Measurements from ENCODE around the gene MPZL2. TPM values are rescaled to one million over a fixed set of nuclear protein-coding genes. Genes with fewer than 3 reads are reported as not detected.

The MPZL2 gene
- total RNA-seq, 1 donor from 2014 or later, result 3.8 TPM

DNA sequence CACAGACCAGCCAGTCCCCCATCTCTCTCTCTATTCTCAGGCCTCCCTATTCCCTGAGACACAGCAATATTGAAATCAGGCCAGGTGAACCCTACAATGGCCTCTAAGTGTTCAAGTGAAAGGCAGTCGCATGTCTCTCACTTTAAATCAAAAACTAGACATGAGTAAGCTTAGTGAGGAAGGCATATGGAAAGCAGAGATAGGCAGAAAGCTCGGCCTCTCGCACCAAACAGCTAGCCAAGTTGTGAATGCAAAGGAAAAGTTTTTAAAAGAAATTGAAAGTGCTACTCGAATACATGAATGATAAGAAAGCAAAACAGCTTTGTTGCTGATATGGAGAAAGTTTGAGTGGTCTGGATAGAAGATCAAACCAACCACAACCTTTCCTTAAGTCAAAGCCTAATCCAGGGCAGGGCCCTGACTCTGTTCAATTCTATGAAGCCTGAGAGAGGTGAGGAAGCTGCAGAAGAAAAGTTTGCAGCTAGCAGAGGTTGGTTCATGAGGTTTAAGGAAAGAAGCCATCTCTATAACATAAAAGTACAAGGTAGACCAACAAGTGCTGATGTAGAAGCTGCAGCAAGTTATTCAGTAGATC is 19.8 kb upstream of the MPZL2 start:
- intact Hi-C loops (cut with micrococcal nuclease), result no loop called here

DNA sequence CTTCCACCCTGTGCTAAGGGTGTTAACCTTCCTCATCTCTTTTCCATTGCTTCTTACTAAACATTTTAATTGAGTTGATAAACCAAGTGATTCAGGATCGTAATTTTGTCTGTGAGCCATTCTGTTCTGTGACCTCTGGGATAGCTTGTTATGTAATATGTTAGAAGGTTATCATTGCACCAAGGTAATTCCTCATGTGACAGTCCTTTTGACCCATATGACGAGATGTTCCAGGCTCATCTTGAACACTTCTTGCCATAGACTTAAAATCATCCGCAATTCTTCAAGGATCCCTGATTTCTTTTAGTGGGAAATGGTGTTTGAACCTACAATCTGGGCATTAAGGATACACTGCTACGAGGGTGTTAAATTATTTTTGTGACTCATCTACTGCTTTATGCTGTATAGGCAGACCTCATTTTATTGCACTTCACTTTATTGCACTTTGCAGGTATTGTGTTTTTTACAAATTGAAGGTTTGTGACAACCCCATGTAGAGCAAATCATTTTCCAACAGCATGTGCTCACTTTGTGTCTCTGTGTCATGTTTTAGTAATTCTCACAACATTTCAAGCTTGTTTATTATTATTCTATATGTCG is 19.0 kb upstream of the MPZL2 start:
- intact Hi-C loops (cut with micrococcal nuclease), result no loop called here

DNA sequence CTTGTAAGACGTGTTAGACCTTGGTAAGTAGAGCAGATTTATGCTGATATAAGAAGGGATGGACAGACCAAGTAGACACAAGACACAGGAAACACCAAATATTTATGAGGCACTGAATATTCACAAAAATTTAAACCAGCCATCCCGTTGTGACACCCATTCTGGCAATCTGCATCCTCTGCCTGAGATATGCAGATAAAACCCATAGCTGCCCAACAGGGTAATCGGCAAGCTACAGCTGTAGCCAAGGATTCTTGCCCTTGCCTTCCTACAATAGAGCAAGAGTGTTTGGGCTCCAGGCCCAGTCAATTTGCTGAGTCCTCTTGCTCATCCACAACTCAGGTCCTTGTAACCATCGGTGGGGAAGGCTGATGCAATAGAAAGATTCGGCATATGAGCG is 18.5 kb upstream of the MPZL2 start:
- intact Hi-C loops (cut with micrococcal nuclease), result no loop called here

DNA sequence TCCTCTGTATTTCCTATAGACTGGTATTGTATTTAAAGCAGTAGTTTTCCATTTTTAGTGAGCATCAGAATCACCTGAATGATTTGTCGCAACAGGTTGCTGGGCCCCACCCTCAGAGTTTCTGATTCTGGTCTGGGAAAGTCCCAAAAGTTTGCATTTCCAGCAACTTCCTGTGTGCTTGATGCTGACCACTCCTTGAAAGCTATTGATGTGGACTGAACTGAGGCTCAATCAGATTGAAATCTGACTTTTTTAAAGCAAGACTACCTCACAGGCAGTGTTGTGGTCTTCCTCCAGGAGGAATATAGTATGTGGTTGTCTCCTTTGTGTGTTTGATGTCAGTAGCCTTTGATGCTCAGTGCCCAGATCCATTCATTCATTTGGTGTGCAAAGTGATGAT is 17.2 kb upstream of the MPZL2 start:
- intact Hi-C loops (cut with micrococcal nuclease), result no loop called here

DNA sequence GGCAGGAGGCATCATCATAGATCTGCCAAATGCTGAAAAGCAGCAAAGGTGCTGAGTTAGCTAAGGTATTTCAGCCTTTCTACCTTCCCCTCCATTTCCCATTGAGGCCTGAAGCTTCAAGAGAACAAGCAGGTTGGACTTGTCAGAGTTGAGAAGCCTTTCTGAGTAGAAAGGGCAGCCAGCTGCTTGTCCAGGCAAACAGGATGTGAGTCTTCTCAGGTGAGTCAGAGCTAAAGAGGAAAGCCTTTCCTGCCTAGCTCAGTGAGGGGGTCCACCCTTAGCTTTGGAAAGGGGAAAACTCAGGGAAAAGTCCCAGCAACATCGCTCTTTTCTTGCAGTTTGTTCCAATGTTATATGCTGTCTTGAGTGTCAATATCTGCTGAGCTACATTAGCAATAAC is 13.2 kb upstream of the MPZL2 start:
- intact Hi-C loops (cut with micrococcal nuclease), result no loop called here

DNA sequence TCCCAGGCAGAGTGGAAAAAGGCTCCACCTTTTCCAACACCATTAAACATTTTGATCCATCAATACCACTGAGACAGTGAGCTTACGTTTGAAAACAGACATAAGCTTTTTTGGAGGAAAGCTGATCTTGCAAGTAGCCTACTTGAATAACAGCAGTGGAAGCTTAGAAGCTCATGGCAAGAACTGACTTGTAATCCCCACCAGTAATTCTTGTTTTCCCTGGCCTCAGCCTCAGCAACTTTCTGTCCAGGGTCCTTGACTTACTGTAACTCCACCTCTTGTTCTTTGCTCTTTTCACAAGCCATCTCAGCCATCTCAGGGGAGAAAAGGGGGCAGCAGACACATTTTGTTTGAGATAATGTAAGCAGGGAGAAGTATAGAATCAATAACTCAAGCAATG is 12.3 kb upstream of the MPZL2 start:
- intact Hi-C loops (cut with micrococcal nuclease), result no loop called here

DNA sequence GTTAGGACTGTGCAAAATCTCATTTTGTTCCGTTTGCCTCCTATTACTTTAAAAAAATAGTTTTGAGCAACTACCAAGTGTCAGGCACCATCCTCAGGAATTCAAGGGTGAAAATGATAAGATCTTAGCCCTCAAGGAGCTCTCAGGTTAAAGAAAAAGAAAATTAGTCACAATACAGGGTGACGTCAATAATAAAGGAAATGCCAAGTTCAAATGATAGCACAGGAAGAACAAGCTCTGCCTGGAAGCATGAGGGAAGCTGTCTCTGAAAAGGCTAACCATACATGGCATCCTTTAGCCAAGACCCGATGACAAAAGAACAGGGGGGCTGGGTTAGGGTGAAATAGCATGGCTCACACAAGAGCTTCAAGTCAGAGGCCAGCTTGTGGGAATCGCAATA is 11.1 kb upstream of the MPZL2 start:
- intact Hi-C loops (cut with micrococcal nuclease), result no loop called here

DNA sequence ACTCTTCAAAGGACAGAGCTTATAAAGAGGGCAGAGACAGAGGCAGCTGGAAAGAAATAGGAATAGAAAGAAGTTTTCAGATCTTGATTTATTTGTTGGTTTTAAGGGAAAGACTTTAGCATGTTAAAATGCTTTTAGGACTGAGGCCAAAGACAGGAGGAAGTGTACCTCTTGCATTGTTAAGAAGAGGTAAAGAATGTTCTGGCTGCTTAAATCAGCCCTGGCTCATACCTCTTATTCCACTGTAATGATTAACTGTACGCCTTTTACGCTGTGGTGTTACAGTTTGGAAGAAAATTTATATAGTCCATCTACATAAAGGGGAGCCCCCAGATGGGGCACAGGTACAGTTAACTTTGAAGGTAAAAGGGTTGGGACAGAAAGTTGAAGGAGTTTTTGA is 10.1 kb upstream of the MPZL2 start:
- intact Hi-C loops (cut with micrococcal nuclease), result no loop called here

DNA sequence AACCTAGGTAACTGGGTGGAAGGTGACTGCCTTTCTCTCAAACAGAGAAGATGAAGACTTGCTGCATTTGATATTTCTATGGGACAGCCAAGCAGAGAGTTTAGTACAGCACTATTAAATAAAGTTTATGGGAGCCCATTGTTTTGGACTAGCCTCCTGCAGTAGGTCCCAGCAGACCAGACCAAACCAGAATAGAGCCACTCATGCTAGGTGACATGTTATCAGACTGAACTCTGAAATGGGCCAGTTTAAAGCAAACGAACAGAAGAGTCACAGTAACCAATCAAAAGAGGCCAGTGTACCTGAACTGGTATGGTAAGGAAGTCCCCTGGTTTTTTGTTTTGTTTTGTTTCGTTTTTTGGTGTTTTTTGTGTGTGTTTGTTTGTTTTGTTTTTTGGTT is 7.9 kb upstream of the MPZL2 start:
- intact Hi-C loops (cut with micrococcal nuclease), result no loop called here

DNA sequence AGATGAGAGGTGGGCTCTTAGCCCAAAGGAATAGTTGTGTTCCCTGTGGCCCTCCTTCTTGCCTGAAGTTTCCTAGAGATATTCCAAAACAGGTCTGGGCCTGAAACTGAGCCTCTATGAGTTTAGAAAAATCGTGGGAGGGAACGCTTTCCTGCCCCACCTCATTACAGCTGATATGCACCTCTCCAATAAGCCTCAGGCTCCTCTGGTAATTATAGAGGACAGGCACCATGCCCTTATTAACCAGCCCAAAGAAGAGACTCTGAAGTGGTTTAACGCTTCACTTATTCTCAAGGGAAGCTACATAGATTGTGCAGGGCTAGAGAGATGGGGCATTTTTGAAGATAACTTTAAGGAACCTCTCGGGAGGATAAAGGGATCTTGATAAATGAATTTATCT is 3.4 kb upstream of the MPZL2 start:
- intact Hi-C loops (cut with micrococcal nuclease), result no loop called here

DNA sequence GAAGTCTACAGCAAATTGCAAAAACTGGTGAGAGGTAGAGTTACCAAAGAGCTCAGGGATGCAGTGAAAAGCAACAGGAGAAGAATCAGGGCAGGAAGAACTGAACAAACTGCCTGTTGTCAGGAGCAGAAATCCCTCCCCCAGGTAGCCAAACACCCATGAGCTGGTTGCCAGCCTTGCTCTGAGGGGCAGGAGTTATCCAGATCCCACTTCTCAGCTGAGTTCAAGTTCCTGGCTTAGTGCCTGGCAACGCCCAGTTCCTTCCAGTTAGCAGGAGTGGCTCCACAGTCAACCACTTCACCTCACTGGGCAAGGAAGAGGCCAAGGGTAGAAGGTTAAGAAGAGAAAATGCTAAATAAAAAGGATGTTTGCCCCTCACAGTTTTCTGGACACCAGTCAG is 1.9 kb upstream of the MPZL2 start:
- intact Hi-C loops (cut with micrococcal nuclease), result no loop called here

DNA sequence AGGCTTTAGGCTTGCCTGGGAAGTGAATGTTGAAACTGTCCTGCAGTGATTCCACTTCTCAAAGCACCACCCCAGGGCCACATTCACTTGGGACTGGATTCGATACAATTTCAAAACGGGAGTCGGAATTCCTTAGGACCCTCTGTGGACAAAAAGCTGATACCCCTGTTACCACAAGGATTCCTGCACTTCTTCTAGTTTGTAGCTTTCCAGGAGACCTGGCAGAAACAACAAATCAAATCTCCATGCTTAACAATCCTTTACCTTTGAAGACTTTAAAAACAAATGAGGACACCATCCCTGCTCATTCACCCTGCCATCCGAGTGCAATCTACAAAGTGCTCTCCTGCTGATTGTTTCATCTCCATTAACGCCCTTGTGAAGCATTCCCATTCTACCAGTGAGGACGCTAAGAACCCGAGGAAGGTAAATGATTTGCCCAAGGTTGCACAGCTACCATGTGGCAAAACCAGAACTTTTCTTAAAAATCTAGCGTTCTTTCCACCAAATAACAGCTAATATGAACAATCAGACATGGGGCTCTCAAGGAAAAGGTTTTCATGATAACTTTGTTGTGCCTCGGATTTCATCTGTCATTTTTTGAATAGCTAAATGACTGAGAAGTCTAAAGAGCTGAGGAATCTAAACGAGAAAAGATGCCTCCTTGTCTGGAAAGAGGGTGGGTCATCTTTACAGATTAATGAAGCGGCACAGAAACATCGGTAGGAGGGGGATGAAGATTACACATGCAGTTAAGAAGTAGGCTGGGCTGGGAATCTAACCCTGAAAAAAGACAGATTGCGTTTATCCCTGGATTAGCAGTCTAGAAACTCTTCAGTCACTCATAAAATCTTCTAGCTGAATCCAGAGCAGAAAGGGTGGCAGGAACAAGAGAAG is 720 bp upstream of the MPZL2 start:
- intact Hi-C loops (cut with micrococcal nuclease), result no loop called here

DNA sequence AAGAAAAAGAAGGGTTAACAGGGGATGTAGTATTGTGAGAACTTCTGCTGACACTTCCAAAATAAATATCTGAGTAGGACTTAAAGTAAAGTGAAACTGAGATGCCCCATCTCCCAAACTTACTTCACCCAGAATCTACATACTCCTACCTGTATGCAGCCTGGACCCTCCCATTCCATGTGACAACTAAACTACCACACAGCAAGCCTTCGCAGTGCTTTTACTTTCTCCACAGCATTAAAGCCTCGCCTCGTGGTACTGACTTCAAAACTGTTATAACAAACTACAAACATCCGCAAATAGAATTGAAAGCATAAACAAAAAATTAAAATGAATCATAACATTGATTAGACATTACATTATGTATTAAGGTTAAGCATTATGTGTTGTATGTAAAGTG is 985 bp downstream of the MPZL2 start:
- intact Hi-C loops (cut with micrococcal nuclease), result no loop called here

DNA sequence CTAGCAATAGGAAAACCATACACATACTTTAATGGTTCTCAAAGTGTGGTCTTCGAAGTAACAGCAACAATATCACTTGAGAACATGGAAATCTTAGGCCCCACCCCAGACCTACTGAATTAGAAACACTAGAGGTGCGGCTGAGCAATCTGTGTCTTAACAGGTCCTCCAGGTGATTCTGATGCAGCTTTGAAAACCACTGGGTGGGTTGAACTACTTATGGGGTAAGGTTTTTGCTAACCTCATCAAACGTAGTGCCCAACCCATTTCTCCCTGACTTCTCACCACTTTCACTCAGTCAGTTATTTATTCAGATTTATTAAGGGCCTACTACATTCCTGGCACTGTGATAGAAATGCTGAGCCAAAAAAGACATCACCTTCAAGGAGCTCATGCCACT is 3.7 kb downstream of the MPZL2 start:
- intact Hi-C loops (cut with micrococcal nuclease), result no loop called here

DNA sequence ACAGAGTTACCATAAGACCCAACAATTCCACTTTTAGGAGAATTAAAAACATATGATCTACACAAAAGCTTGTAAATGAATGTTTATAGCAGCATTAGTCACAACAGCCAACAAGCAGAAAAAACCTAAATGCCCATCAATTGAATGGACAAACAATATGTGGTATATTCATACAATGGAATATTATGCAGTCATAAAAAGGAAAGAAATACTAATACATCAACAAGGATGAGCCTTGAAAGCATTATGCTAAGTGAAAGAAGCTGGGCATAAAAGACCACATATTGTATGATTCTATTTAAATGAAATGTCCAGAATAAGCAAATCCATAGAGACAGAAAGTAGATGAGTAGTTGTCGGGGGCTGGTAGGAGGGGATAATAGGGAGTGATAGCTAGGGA is 5.0 kb downstream of the MPZL2 start:
- intact Hi-C loops (cut with micrococcal nuclease), result no loop called here

DNA sequence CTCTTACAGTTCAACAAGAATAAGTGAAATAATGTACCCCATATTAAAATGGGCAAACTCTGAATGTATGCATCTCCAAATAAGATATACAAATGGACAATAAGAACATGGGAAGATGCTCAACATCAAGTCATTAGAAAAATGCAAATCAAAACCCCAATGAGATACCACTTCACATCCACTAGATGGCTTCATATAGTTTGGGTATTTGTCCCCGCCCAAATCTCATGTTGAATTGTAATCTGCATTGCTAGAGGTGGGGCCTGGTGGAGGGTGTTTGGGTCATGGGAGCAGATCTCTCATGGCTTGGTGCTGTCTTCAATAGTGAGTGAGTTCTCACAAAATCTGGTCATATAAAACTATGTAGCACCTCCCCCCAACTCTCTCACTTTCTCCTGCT is 5.7 kb downstream of the MPZL2 start:
- intact Hi-C loops (cut with micrococcal nuclease), result no loop called here

DNA sequence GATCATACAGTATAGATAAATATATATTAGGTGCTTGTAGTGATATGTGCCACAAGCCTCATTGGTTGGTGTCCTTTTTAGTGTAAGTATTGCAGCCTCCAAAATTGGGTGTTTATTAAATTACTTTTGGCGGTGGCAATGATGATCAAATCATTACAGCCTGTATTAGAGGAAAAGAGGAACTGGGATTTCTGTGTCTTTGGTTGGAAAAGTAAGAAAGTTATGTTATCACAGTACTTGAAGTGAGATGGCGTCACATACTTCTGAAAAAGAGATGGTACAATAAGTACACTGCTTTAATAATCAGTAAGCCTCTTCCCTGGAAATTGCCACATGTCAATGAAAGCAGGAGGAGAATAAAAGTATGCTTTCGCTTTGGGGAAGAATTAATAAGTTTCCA is 11.4 kb downstream of the MPZL2 start:
- intact Hi-C loops (cut with micrococcal nuclease), result loop anchor here (1.0 to 5.0 kb wide), 2 partner anchors 25 to 90 kb away; partner anchors contain the start of genes CD3D and CD3G

DNA sequence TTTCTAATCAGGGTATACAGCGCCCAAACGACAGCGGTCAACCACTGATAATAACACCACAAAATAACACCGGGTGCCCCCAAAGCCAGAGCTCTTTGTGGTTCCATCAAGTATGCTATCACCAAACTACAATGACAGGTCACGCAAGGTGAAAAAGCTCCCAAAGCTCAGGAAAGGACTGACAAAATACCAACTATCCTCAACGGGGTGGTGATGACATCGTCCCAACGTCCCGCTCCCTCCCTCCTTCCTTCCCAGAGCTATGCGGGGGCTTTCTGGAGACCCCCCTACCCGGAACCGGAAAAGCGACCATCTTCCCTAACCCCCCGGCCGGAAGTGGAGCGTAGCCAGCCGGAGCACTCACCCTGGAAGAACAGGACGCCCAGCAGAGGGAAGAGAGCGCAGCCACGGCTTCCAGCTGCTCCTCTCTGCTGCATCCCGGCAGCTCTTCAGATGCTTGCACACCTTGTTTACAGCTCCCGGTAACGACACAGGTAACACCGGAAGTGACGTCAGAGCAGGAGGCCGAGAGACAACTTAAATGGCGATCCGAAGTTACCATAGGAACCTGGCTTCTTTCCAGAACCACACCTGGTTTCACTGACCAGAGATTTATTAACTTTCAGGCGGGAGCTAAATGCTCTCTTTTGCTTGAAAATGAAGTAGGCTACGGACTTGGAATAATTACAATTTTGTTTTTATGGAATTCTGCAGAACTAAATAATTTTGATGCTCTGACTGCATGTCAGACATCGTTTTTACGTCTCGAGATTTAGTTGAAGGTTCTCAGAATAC is 12.0 kb downstream of the MPZL2 start, which contains the start of gene MPZL3:
TSS of gene MPZL3 (minus strand) at position 508 of the 795 bp plus-strand sequence. CDS start at position 437, 71 bp downstream.
- intact Hi-C loops (cut with micrococcal nuclease), result loop anchor here (1.0 to 5.0 kb wide), 3 partner anchors 11 to 90 kb away; partner anchors contain the start of genes CD3D and CD3G

DNA sequence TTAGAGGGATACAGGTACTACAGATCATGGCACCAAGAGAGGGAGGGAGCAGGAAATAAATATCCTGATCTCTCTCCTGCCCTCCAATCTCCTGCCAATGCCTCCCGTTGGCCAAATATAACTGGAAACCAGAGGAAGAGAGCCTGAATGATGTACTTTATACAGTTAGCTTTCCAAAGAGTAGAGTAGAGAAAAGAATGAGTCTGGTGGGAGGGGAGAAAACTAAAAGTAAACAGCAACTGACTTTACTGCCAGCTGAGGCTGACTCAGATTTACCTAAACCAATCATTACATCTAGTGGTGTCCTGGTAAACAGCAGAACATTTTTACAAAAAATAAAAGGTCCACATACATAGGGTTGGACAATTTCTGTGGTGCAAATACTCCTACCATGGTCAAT is 17.1 kb downstream of the MPZL2 start:
- intact Hi-C loops (cut with micrococcal nuclease), result no loop called here

DNA sequence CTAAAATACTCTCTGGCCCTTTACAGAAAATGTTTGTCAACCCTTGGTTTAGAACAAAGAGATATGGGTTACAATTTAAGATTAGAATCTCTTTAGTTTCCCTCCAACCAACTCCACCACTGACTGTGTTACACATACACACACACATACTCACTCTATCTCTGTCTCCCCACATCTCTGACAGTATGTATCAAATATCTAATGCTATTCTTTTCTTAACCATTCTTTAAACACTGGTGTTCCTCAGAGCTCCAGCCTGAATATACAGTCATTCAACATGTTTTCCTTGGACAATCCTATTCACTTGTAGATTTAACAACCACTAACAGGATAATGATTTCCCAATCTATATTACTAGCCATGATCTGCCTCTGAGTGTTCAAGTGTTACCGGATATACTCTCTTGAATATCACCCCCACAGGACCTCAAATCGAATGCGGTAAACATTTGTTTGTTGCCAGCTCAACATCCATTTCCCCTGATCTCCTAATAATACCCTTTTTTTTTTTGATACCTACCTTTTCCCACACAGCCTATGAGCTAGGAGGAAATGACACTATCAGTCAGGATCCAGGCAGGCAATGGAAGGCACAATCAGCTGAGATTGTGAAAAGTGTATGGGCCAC is 18.0 kb downstream of the MPZL2 start:
- intact Hi-C loops (cut with micrococcal nuclease), result no loop called here
